WTC11 (cell line): Measurements from ENCODE around the gene CEBPE. TPM values are rescaled to one million over a fixed set of nuclear protein-coding genes. Genes with fewer than 3 reads are reported as not detected.

Experiments used
- ATAC-seq: fragments of 200-7000 bp; cut with Tn5 transposase; 2 replicates; pipeline ENCODE4 v1.10.0; 2021; ENCODE audit warnings: mild to moderate bottlenecking, moderate library complexity
- CTCF ChIA-PET: fragments of 300-600 bp; sonication (Branson Sonifier 250); formaldehyde crosslinking; loops from one replicate; lab custom pipeline; 2021; ENCODE audit warnings: antibody characterized with exemption; lab: Charles Lee
- POLR2A ChIA-PET: fragments of 350-600 bp; sonication (Branson Sonifier 250); formaldehyde crosslinking; loops from one replicate; lab custom pipeline; 2021; ENCODE audit warnings: antibody characterized with exemption; lab: Charles Lee
- DNase-seq: peaks from one replicate; pipeline ENCODE4 v3.0.0; 2021; ENCODE audit warnings: low spot score
- H3K27ac Mint-ChIP-seq: 2 replicates; pipeline ENCODE4 v1.8.0; 2021; ENCODE audit warnings: mixed read lengths
- H3K27me3 Mint-ChIP-seq: 2 replicates; pipeline ENCODE4 v1.8.0; 2021; ENCODE audit warnings: low read depth, mild to moderate bottlenecking, moderate library complexity, mixed read lengths
- H3K36me3 Mint-ChIP-seq: 2 replicates; pipeline ENCODE4 v1.8.0; 2021; ENCODE audit warnings: mixed read lengths
- H3K4me1 Mint-ChIP-seq: 2 replicates; pipeline ENCODE4 v1.8.0; 2022; ENCODE audit warnings: mixed read lengths
- H3K4me3 Mint-ChIP-seq: 2 replicates; pipeline ENCODE4 v1.8.0; 2021; ENCODE audit warnings: mild to moderate bottlenecking, moderate library complexity, mixed read lengths
- H3K9me3 Mint-ChIP-seq: 2 replicates; pipeline ENCODE4 v1.8.0; 2021; ENCODE audit warnings: mixed read lengths
- AR ChIP-seq: fragments of 250-450 bp; sonication (Bioruptor Pico); IDR thresholded peaks from 2 replicates; pipeline ENCODE4 v1.9.0; 2021; ENCODE audit warnings: mild to moderate bottlenecking
- ATF1 ChIP-seq: sonication (generic); formaldehyde crosslinking; IDR thresholded peaks from 2 replicates; pipeline ENCODE4 v1.8.1; 2023; ENCODE audit warnings: mild to moderate bottlenecking, moderate library complexity, missing genetic modification reagents
- CREM ChIP-seq: sonication (generic); formaldehyde crosslinking; IDR thresholded peaks from 2 replicates; pipeline ENCODE4 v1.8.1; 2022; ENCODE audit warnings: mild to moderate bottlenecking, missing genetic modification reagents, moderate library complexity
- CTCF ChIP-seq: fragments of 200-600 bp; IDR thresholded peaks from 2 replicates; pipeline ENCODE4 v1.8.0; 2022; ENCODE audit warnings: antibody characterized with exemption
- E2F4 ChIP-seq: sonication (generic); formaldehyde crosslinking; IDR thresholded peaks from 2 replicates; pipeline ENCODE4 v1.8.1; 2022; ENCODE audit warnings: low read depth, mild to moderate bottlenecking, moderate library complexity, missing genetic modification reagents, borderline replicate concordance
- ETV6 ChIP-seq: sonication (generic); formaldehyde crosslinking; IDR thresholded peaks from 2 replicates; pipeline ENCODE4 v1.8.1; 2022; ENCODE audit warnings: mild to moderate bottlenecking, missing genetic modification reagents
- IRF2 ChIP-seq: sonication (generic); formaldehyde crosslinking; IDR thresholded peaks from 2 replicates; pipeline ENCODE4 v1.8.0; 2022; ENCODE audit warnings: low read depth, missing genetic modification reagents, borderline replicate concordance
- JUN ChIP-seq: sonication (generic); formaldehyde crosslinking; IDR thresholded peaks from 2 replicates; pipeline ENCODE4 v1.8.0; 2023; ENCODE audit warnings: mild to moderate bottlenecking, missing genetic modification reagents
- MYBL2 ChIP-seq: sonication (generic); formaldehyde crosslinking; IDR thresholded peaks from 2 replicates; pipeline ENCODE4 v1.8.1; 2023; ENCODE audit warnings: mild to moderate bottlenecking, moderate library complexity, missing genetic modification reagents
- NFATC4 ChIP-seq: fragments of 250-450 bp; sonication (Bioruptor Pico); IDR thresholded peaks from 2 replicates; pipeline ENCODE4 v1.9.0; 2021; ENCODE audit warnings: mild to moderate bottlenecking
- NFYB ChIP-seq: sonication (generic); formaldehyde crosslinking; conservative IDR thresholded peaks from 2 replicates; pipeline ENCODE4 v1.8.0; 2022; ENCODE audit warnings: low read depth, missing genetic modification reagents
- PREB ChIP-seq: sonication (generic); formaldehyde crosslinking; IDR thresholded peaks from 2 replicates; pipeline ENCODE4 v1.8.1; 2022; ENCODE audit warnings: mild to moderate bottlenecking, missing genetic modification reagents, moderate library complexity, borderline replicate concordance
- RELA ChIP-seq: sonication (generic); formaldehyde crosslinking; IDR thresholded peaks from 2 replicates; pipeline ENCODE4 v1.8.1; 2022; ENCODE audit warnings: missing genetic modification reagents, mild to moderate bottlenecking, borderline replicate concordance
- RORB ChIP-seq: fragments of 250-450 bp; sonication (Bioruptor Pico); IDR thresholded peaks from 2 replicates; pipeline ENCODE4 v1.9.0; 2021; ENCODE audit warnings: mild to moderate bottlenecking
- TEAD1 ChIP-seq: sonication (generic); formaldehyde crosslinking; IDR thresholded peaks from 2 replicates; pipeline ENCODE4 v1.8.0; 2022; ENCODE audit warnings: mild to moderate bottlenecking, missing genetic modification reagents
- TP53 ChIP-seq: sonication (generic); formaldehyde crosslinking; IDR thresholded peaks from 2 replicates; pipeline ENCODE4 v1.8.1; 2023; ENCODE audit warnings: mild to moderate bottlenecking, missing genetic modification reagents
- USF1 ChIP-seq: sonication (generic); formaldehyde crosslinking; IDR thresholded peaks from 2 replicates; pipeline ENCODE4 v1.8.0; 2022; ENCODE audit warnings: mild to moderate bottlenecking, missing genetic modification reagents
- ZMAT4 ChIP-seq: fragments of 250-450 bp; sonication (Bioruptor Pico); IDR thresholded peaks from 2 replicates; pipeline ENCODE4 v1.9.0; 2021; ENCODE audit warnings: mild to moderate bottlenecking
- ZNF219 ChIP-seq: sonication (generic); formaldehyde crosslinking; IDR thresholded peaks from 2 replicates; pipeline ENCODE4 v1.8.0; 2023; ENCODE audit warnings: missing genetic modification reagents, mild to moderate bottlenecking, borderline replicate concordance
- ZNF317 ChIP-seq: sonication (generic); formaldehyde crosslinking; IDR thresholded peaks from 2 replicates; pipeline ENCODE4 v1.8.1; 2023; ENCODE audit warnings: low read depth, mild to moderate bottlenecking, moderate library complexity, missing genetic modification reagents, borderline replicate concordance
- ZNF671 ChIP-seq: fragments of 250-450 bp; sonication (Bioruptor Pico); IDR thresholded peaks from 2 replicates; pipeline ENCODE4 v1.8.0; 2021; ENCODE audit warnings: mild to moderate bottlenecking
- total RNA-seq: library from RNA; stranded (reverse); gene quantifications from 3 replicates; pipeline ENCODE4 v1.2.3, GENCODE V29; 2021
- TF ChIP-seq, protein P1 (sequence below): sonication (generic); formaldehyde crosslinking; IDR thresholded peaks from 2 replicates; pipeline ENCODE4 v1.8.1; 2023; ENCODE audit warnings: mild to moderate bottlenecking, moderate library complexity, missing genetic modification reagents

The CEBPE gene
- total RNA-seq, 1 experiment from 2014 or later, result not detected

DNA sequence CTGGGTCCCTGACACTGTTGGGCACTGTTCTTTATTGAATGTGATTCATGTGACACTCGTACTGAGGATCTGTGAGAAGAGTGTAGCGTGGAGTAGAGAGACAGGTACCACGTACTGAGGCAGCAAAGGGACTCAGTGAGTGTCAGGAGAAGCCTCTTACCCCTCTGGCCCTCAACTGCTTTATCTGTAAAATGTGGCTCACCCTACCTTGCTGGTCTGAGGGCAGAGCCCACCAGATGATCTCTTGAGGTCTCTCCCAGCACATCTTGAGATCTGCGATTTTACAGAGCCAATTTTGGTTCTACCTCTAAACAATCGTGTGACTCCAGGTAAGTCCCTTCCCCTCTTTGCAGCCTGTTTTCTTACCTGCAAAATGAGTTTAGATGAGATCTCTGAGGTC is 3.1 kb downstream of the CEBPE start (continued):
- no peak for TF ChIP-seq AR
- no peak for TF ChIP-seq ZMAT4 (CRISPR knock-in tag)
- TF ChIP-seq ZNF671 (CRISPR knock-in tag), result no peak
- TF ChIP-seq RELA, result no peak
- no peak for TF ChIP-seq USF1
- no peak for TF ChIP-seq TP53 (CRISPR knock-in tag)
- no peak for TF ChIP-seq ZNF317 (CRISPR knock-in tag)
- no peak for TF ChIP-seq NFYB (CRISPR knock-in tag)
- TF ChIP-seq CREM (CRISPR knock-in tag), result no peak
- no peak for TF ChIP-seq TEAD1 (CRISPR knock-in tag)

DNA sequence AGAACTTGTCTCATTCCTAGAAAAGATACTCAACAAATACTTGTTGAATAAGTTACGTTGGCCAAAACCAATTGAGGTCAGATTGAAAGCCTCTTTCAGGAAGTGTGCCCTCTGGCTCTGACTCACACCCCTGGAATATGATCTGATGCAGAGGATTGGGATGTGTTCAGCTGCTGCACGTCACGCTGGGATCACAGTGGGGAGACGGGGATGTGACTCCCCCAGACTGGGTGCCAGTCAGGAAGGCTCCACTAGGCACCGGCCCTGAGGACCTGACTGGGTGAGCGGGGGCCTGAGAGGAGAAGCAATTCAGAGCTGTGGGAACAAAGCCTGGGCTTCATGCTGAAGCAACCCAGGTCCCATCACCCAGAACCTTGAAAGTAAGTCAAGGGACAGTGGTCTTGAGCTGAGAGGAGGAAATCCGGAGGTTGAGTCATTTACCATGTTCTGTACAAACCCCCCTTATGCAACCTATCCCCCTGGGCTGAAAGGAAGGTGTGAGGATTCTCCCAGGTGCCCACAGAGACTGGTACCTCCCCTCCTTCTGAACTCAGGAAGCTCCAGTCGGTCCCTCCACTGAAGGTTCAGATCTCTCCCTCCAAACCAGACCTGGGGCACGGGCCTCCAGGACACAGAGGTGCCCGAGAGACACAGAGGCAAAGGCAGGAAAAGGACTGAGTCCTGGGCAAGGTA is 3.9 kb downstream of the CEBPE start:
- Mint-ChIP-seq H3K27ac (no peak overlapping the region), H3K9me3 (no peaks in the 10 kb centered on the region), H3K4me3 (no peak overlapping the region), H3K4me1 (peaks cover 32% of the 10 kb centered on the region), H3K27me3 (peaks cover 22% of the 10 kb centered on the region)
- DNase-seq, result no peak
- ChIA-PET POLR2A (no interaction called here), CTCF (interaction anchor here (1.0 kb wide), 1 partner anchor 47 kb away, joined by 3 read pairs; no protein-coding TSS in a partner anchor)
- TF ChIP-seq IRF2 (no peak), PREB (CRISPR knock-in tag) (0 out of 2 replicates have a peak, but pooled peaks have one; percentile 23), MYBL2 (no peak)
- TF ChIP-seq, all 79 proteins: peak for 1
- no peaks in the 10 kb centered on the region for H3K36me3 Mint-ChIP-seq
- no peak for ATAC-seq

GRCh38 chr14:23114669-23115038 is 4.4 kb downstream of the CEBPE start:
- Mint-ChIP-seq H3K27ac (no peak overlapping the region), H3K4me1 (peaks cover 27% of the 10 kb centered on the region), H3K27me3 (peaks cover 22% of the 10 kb centered on the region), H3K4me3 (no peak overlapping the region), H3K9me3 (no peaks in the 10 kb centered on the region), H3K36me3 (no peaks in the 10 kb centered on the region)
- ChIA-PET CTCF (interaction anchor here (0.9 to 2.6 kb wide), 3 partner anchors 46 to 128 kb away, joined by 3 to 33 read pairs (median 4); no protein-coding TSS in a partner anchor), POLR2A (no interaction called here)
- ATAC-seq (no peak), DNase-seq (no peak)
- TF ChIP-seq CTCF, result no peak
- TF ChIP-seq E2F4, result no peak
- TF ChIP-seq MYBL2, result no peak
- no peak for TF ChIP-seq ZNF219
- TF ChIP-seq ZNF671 (CRISPR knock-in tag), result no peak
- TF ChIP-seq, protein P1, sequence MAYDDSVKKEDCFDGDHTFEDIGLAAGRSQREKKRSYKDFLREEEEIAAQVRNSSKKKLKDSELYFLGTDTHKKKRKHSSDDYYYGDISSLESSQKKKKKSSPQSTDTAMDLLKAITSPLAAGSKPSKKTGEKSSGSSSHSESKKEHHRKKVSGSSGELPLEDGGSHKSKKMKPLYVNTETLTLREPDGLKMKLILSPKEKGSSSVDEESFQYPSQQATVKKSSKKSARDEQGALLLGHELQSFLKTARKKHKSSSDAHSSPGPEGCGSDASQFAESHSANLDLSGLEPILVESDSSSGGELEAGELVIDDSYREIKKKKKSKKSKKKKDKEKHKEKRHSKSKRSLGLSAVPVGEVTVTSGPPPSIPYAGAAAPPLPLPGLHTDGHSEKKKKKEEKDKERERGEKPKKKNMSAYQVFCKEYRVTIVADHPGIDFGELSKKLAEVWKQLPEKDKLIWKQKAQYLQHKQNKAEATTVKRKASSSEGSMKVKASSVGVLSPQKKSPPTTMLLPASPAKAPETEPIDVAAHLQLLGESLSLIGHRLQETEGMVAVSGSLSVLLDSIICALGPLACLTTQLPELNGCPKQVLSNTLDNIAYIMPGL (CRISPR knock-in tag), result no peak
- no peak for TF ChIP-seq RORB (CRISPR knock-in tag)
- no peak for TF ChIP-seq ETV6 (CRISPR knock-in tag)
- no peak for TF ChIP-seq ZNF317 (CRISPR knock-in tag)
- TF ChIP-seq NFATC4 (CRISPR knock-in tag), result no peak
- no peak for TF ChIP-seq JUN (CRISPR knock-in tag)
- no peak for TF ChIP-seq ATF1 (CRISPR knock-in tag)
